GM21786 (cell line): ENCODE data around the gene HLA-DQB1.

Source experiments
- ATAC-seq: cut with Tn5 transposase; IDR thresholded peaks from one replicate; pipeline ENCODE4 v1.9.1; 2021; ENCODE audit not compliant: unreplicated experiment

Gene HLA-DQB1

DNA sequence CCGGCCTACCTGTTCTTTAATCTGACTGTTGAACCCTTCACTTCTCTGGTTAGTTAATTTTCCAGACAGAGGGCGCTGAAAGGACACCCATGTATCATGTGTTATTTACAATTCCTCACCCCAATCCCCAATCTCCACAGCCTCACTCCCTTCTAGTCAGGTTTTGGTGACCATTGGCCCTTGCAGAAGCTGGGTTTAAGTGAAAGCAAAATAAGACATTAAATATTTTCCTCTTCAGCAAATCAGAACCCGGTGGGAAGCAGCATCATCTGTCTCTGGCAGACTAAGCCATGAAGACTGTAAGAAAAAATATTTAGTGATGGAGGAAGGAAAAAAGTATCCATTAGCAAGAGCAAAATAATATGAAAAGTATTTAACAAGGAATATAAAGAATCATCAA lies 38.6 kb downstream of the HLA-DQB1 start:
- ATAC-seq = no peak

DNA sequence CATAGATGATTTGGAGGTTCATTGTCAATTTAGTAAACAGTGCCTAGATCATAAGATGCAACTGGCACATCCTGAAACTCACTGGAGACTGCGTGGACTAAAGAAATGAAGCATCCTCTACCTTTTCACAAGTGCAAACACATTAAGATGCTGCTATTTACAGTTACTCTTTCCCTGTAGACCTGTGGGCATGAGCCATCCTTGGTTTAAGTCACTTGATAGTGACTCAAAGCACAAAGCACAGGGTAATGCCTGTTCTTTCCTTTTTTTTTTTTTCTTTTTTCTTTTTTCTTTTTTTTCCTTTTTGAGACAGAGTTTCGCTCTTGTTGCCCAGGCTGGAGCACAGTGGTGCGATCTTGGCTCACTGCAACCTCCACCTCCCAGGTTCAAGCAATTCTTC lies 39.2 kb downstream of the HLA-DQB1 start:
- ATAC-seq = no peak

DNA sequence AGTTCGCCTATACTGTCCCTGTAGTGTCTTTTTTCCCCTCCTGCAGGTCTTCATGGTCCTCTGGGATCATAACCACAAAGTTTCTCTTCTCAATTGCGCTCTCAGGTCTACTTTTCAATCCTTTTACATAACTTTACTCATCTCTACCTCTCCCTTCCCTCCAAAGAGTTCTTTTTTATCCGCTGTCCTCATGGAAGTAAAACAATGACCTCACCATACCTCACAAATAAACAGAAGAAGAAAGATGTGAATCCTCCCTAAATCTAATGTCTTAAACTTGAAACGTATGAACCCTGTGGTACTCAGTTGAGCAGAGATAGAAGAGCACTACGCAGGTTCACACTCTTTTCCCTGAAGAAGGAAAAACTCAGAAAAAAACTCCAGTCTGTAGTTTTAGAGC lies 41.3 kb downstream of the HLA-DQB1 start:
- ATAC-seq = no peak

DNA sequence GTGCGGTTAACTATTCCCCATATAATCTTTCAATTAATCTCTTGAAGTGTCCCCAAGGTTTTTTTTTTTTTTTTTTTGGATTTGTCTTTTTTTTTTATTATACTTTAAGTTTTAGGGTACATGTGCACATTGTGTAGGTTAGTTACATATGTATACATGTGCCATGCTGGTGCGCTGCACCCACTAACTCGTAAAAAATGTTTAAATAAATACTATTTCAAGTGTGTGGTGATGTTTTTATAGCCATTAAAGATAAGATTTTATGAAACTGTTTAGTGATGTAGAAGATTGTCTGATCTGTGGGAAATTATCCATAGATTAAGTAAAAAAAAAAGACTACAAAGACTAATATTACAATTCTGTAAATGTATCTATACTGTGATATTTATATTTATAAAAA lies 41.9 kb downstream of the HLA-DQB1 start:
- ATAC-seq = no peak

DNA sequence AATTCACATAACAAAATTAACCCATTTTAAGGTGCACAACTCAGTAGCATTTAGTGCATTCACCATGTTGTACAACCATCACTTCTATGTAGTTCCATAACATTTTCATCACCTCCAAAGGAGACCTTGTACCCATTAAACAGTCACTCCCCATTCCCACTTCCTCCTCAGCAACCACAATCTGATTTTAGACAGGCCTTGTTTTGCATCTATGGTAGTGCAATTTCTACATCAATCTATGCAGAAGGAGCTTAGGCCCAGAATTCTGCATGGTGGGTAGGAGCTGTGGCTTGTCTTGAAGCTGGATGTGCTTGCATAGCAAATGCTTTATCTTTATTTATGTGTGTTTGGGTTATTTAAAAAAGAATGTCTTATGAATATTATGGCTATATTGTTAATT lies 42.8 kb downstream of the HLA-DQB1 start:
- no peak for ATAC-seq

DNA sequence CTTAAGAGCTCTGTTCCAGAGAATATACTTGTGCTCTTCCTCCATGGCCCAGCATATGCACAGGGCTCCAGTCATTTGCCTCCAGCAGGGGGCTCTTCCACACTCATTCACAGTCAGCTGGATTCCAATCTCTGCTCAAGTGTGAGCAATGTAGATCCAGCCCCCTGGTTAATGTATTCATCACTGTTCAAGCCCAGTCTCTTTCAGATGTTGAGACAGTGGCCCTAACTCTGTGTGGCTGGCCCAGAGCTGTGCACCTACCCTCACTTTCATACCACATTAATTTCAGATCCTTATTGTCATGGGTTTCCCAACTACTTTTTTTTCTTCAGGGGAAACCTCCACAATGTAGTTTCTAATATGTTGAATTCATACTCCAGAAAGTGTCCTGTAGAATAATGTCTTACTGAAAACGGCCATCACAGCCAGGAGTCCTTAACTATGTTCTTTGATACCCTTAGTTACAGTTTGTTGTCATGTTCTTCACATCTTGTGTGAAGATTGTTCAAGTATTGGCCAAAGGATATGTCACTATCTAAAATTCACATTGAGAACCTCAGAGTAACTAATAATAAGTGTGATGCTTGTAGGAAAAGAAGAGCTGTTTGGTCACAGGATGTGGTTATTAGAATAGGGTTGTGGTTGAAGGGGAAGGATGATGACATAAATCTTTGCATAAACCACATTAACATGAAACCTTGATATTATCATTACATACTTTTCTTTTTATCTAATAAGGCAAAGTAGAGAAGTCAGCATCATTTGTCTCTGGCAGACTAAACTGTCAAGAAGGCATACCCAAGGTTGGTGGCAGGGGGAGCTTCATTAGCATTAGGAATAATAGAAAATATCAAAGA lies 43.7 kb downstream of the HLA-DQB1 start:
- ATAC-seq = peak; percentile 68

DNA sequence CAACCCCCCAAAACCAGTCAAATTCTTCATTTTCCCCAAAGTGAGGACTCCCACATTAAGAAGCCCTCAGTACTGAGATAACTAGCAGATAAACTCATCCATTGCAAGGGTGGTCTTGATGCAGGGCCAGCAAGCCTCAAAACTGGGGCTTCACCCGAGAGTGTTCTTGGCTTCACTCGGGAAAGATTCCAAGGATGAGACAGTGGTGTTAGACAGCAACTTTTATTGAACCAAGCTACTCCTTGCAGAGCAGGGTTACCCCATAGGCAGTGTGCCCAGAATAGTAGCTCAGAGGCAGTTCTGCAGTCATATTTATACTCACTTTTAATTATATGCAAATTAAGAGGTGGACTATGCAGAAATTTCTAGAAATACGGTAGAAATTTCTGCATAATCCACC lies 45.1 kb downstream of the HLA-DQB1 start:
- no peak for ATAC-seq

DNA sequence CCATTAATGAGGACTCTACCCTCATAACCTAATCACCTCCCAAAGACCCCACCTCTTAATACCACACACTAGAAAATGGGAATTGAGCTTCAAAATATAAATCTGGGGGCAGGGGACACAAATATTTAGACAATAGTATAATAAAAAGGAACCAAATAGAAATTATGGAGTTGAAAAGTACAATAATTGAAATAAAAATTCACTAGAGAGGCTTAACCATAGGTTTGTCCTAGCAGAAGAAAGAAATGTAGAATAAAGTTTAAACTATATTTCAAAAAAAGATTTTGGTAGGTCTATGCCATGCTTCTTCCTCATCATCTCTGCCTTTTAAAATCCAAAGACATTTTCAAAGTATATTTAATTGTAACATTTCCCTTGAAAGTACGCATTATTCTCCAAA lies 48.7 kb downstream of the HLA-DQB1 start:
- no peak for ATAC-seq

DNA sequence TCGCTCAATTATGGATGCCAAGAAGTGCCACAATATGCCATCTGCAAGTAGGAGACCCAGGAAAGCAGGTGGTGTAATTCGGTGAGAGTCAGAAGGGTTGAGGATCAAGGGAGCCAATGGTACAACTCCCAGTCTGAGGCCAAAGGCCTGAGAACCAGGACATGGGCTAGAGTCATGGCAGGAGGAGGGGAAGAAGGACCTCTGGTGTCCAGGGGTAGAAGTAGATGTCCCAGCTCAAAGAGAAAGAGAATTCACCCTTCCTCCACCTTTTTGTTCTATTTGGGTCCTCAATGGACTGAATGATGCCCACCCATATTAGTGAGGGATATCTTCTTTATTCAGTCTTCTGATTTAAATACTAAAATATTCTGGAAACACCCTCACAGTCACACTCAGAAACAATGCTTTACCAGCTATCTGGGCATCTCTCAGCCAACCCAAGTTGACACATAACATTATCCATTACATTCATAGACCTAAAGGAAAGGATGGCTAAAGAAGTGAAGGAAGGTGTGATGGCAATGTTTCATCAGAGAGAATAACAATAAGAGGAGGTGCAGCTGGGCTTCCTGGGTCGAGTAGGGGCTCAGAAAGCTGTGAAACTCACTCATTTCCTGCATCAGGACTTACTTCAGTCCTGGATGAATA lies 50.4 kb downstream of the HLA-DQB1 start:
- ATAC-seq = no peak

DNA sequence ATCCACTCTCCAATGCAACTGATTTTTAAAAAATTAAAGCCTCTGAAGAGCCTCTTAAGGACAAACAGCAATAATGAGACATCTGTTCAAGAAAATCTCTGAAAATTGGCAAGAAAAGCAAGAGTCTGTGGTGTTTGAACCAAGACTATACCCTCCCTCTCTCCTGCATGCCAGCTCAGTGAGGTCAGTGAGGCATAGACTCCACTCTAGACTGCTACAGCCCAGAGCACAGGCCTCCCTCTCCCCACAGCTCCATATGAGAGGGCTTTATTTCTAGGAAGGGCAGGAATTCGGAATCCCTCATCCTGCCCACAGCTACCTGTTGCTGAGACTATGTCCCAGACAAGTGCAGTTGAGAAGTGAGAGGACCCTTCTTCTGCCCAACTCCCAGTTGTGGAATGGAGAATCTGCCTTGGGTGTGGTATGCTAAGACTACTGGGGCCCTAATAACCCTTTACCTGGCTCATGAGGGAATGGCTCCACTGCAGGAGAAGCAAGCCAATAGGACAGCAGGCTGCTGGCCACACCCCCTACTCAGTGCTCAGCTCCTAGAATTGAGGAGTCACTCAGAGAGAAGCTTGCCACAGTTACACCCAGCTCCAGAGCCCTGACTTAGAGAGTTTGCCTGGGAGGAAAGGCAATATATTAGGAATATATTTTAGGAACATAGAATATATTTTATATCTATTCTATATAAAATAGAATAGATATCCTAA lies 51.9 kb downstream of the HLA-DQB1 start:
- ATAC-seq = no peak

DNA sequence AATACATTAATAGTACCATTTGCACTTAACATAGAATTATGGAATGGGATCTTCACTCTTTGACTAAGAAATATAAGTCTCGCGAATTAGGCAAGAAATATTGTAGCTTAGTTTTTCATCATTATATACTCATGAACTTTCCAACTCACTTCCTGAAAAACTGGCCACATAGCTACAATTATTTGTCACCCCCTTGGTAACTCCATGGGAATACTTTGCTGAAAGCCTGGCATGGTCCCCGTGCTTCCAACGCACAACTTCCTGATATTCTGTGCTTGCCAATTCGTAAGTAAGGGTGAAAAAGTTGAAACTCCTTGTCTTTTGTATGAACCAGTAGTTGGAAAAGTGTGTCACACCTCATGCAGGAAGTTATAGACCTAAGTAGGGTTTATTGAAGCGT lies 53.0 kb downstream of the HLA-DQB1 start:
- no peak for ATAC-seq

DNA sequence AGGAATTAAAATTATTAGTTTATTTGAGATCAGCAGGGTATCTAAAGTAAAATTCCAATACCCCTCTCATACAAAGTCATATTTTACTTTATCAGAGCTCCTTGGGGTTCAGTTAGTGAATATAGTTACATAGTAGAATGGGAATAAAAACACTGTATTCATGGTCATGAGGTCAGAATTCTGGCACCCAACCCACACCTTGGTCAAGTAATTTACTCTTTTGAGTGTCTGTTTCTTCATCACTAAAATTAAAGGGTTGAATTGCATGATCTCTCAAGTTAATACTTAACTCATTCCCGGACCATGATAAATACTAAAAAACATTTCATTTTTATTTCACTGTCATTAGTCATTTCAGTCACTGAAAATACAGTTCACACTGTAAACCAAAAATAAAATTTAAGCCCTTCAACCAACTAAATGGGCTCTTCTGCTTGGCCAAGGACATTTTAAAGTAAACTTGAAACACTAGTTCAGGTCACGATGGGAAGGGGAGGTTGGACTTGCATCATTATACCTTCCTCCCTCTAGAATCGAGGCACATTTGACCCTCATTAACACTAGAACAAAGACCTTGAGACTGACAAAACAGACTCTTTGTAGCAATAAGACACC lies 55.7 kb downstream of the HLA-DQB1 start:
- ATAC-seq = no peak

DNA sequence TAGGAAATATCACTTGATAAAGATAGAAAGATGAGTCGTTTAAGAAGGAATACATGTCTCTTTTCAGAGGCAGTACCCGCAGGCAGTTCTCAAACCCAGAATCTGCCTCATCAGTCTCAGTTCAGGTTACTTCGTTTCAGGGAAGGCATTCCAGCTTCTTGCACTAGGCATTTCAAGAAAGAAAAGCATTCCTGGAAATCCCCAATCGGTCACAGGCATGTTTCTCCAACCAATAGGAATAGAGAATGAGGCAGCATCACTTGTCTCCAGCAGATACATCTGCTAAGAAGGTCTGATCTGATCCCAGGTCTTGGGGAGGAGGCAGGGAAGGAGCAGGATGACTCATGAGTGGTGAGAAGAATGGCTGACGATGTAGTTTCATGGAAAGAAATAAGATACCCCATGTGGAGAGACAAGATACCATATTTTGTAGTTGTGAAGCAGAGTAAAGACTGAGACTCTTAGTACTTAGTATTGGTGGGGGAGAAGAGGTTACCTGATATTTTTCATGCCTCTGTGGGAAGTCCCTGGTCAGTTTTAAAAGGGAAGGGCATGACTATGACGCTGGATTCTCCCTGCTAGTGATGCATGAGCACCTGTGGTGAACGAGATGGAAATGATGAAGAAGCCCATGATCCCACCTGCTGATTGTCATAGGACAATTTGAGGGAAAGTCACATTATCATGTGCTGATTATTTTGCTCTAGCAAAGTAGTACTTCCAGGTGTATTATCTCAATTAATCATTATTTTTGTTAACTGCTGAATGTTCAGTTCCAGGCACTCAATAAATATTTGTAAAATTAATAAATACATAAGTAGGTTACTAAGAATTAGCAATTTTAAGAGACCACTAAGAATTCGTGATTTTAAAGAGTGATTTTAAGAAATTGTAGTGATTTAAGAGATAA lies 56.5 kb downstream of the HLA-DQB1 start:
- ATAC-seq = peak; percentile 90
